ENCODE data around the gene UIMC1. TPM values are rescaled to one million over a fixed set of nuclear protein-coding genes. Genes with fewer than 3 reads are reported as not detected.

The UIMC1 gene
- polyA plus RNA-seq, 4 donors = 17.8 to 25.2 (median 21.8) TPM

DNA sequence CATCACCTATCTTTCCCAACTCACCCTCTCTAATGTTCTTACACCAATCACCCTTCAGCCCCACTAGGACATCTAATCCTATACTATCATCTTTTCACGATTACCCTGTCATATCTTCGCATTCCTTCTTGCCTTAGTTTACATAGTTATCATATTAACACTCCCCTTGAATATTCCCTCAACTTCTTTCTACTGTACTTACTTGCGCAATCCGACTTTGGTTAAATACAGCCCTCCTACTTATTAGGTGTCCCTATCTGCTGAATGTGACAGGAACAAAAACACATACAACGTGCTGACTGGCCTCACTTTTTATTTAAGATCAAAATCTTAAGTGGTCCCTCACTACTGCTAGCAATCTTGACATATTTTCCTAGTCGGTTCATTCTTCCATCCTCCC is 88.0 kb downstream of the UIMC1 start:
- H3K27me3 ChIP-seq (ENCODE audit: control insufficient read depth in 3 of 3, insufficient read depth in 3 of 3, low read length in 3 of 3) = no peaks in the 10 kb centered on the region
- DNase-seq (no peak), FAIRE-seq (no peak)
- H3K4me1 ChIP-seq (ENCODE audit: control insufficient read depth in 3 of 3, insufficient read depth in 2 of 3, low read depth in 1 of 3, low read length in 2 of 3) = no peaks in the 10 kb centered on the region
- WGBS, 3 donors = 95 to 97% (median 96%) methylated on average over 6 of the region's 6 CpGs
- no peaks in the 10 kb centered on the region for H3K9me3 ChIP-seq (ENCODE audit: control insufficient read depth in 2 of 2, insufficient read depth in 1 of 2, low read depth in 1 of 2, low read length in 1 of 2)
- peaks cover 2 to 13% (median 3%) of the 10 kb centered on the region in 3 donors for H3K36me3 ChIP-seq (ENCODE audit: control insufficient read depth in 3 of 3, insufficient read depth in 2 of 3, low read depth in 1 of 3, low read length in 3 of 3)
- no peak overlapping the region for H3K27ac ChIP-seq (ENCODE audit: low read depth in 1 of 3, low read length in 2 of 3)
- H3K4me3 ChIP-seq (ENCODE audit: low read depth in 1 of 3, low read length in 3 of 3) = no peak overlapping the region

DNA sequence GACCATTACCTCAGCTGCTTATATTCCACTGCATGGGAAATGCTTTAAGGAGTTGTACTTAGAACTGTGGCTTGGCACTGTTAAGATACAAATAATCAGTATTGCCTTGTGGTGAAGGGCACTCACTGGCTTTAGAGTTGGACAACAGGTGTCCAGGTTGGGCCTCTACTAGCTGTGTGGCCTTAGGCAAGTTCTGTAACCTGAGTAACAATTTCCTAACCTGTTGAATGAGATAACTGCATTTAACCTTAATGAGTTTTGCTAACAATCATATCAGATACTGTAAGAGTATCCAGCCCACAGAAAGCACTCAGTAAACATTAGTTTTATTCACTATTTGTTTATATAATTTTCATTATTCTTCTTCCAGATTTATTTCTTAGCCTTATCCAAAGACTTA is 90.2 kb downstream of the UIMC1 start:
- FAIRE-seq = no peak
- H3K36me3 ChIP-seq (ENCODE audit: control insufficient read depth in 3 of 3, insufficient read depth in 2 of 3, low read depth in 1 of 3, low read length in 3 of 3) = peaks cover 2 to 12% (median 2%) of the 10 kb centered on the region in 3 donors
- H3K4me3 ChIP-seq (ENCODE audit: low read depth in 1 of 3, low read length in 3 of 3) = no peak overlapping the region
- H3K9me3 ChIP-seq (ENCODE audit: control insufficient read depth in 2 of 2, insufficient read depth in 1 of 2, low read depth in 1 of 2, low read length in 1 of 2) = no peaks in the 10 kb centered on the region
- H3K27me3 ChIP-seq (ENCODE audit: control insufficient read depth in 3 of 3, insufficient read depth in 3 of 3, low read length in 3 of 3) = no peaks in the 10 kb centered on the region
- H3K4me1 ChIP-seq (ENCODE audit: control insufficient read depth in 3 of 3, insufficient read depth in 2 of 3, low read depth in 1 of 3, low read length in 2 of 3) = no peaks in the 10 kb centered on the region
- no peak overlapping the region for H3K27ac ChIP-seq (ENCODE audit: low read depth in 1 of 3, low read length in 2 of 3)
- no peak for DNase-seq

- Histone ChIP-seq H3K4me1 (ENCODE audit: control insufficient read depth in 3 of 3, insufficient read depth in 2 of 3, low read depth in 1 of 3, low read length in 2 of 3) (no peaks in the 10 kb centered on the region), H3K27ac (ENCODE audit: low read depth in 1 of 3, low read length in 2 of 3) (no peak overlapping the region), H3K36me3 (ENCODE audit: control insufficient read depth in 3 of 3, insufficient read depth in 2 of 3, low read depth in 1 of 3, low read length in 3 of 3) (peaks cover 2 to 12% (median 2%) of the 10 kb centered on the region in 3 donors), H3K4me3 (ENCODE audit: low read depth in 1 of 3, low read length in 3 of 3) (no peak overlapping the region), H3K27me3 (ENCODE audit: control insufficient read depth in 3 of 3, insufficient read depth in 3 of 3, low read length in 3 of 3) (no peaks in the 10 kb centered on the region), H3K9me3 (ENCODE audit: control insufficient read depth in 2 of 2, insufficient read depth in 1 of 2, low read depth in 1 of 2, low read length in 1 of 2) (no peaks in the 10 kb centered on the region)
- 72 to 96% (median 94%) methylated on average over 2 of the region's 2 CpGs for WGBS, 3 donors
- DNase-seq (no peak), FAIRE-seq (no peak)
These were observed 90.7 kb downstream of the UIMC1 start for GRCh38 chr5:176915906-176916305.

DNA sequence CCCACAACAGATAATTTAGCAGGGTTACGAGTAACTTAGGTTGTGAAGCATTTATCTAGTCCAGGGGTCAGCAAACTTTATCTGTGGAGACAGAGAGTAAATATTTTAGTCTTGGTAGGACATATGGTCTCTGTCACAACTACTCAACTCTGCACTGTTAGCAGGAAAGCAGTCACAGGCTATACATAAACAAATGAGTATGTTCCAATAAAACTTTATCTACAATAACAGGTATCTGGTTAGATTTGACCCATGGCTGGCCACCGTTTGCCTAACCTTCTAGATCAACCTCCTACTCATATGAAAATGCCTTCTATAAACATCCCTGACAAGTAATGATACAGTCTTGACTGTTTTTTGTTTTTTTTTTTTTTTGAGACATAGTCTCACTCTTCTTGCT is 94.5 kb downstream of the UIMC1 start:
- FAIRE-seq (no peak), DNase-seq (no peak)
- Histone ChIP-seq H3K4me1 (ENCODE audit: control insufficient read depth in 3 of 3, insufficient read depth in 2 of 3, low read depth in 1 of 3, low read length in 2 of 3) (no peaks in the 10 kb centered on the region), H3K9me3 (ENCODE audit: control insufficient read depth in 2 of 2, insufficient read depth in 1 of 2, low read depth in 1 of 2, low read length in 1 of 2) (no peaks in the 10 kb centered on the region), H3K36me3 (ENCODE audit: control insufficient read depth in 3 of 3, insufficient read depth in 2 of 3, low read depth in 1 of 3, low read length in 3 of 3) (peaks cover under 1 to 13% (median 6%) of the 10 kb centered on the region in 3 donors), H3K27me3 (ENCODE audit: control insufficient read depth in 3 of 3, insufficient read depth in 3 of 3, low read length in 3 of 3) (no peaks in the 10 kb centered on the region), H3K27ac (ENCODE audit: low read depth in 1 of 3, low read length in 2 of 3) (no peak overlapping the region), H3K4me3 (ENCODE audit: low read depth in 1 of 3, low read length in 3 of 3) (no peak overlapping the region)
- 68 to 78% (median 71%) methylated on average over 2 of the region's 2 CpGs for WGBS, 3 donors

GRCh38 chr5:176908675-176909368 is 97.8 kb downstream of the UIMC1 start:
- H3K4me3 ChIP-seq (ENCODE audit: low read depth in 1 of 3, low read length in 3 of 3) = no peak overlapping the region
- H3K27me3 ChIP-seq (ENCODE audit: control insufficient read depth in 3 of 3, insufficient read depth in 3 of 3, low read length in 3 of 3) = no peaks in the 10 kb centered on the region
- H3K4me1 ChIP-seq (ENCODE audit: control insufficient read depth in 3 of 3, insufficient read depth in 2 of 3, low read depth in 1 of 3, low read length in 2 of 3) = no peaks in the 10 kb centered on the region
- no peak for DNase-seq
- no peak overlapping the region for H3K27ac ChIP-seq (ENCODE audit: low read depth in 1 of 3, low read length in 2 of 3)
- WGBS, 3 donors = 92 to 95% (median 93%) methylated on average over 5 of the region's 5 CpGs
- no peak for FAIRE-seq
- no peaks in the 10 kb centered on the region for H3K9me3 ChIP-seq (ENCODE audit: control insufficient read depth in 2 of 2, insufficient read depth in 1 of 2, low read depth in 1 of 2, low read length in 1 of 2)
- H3K36me3 ChIP-seq (ENCODE audit: control insufficient read depth in 3 of 3, insufficient read depth in 2 of 3, low read depth in 1 of 3, low read length in 3 of 3) = peaks cover 21 to 30% (median 22%) of the 10 kb centered on the region in 3 donors

GRCh38 chr5:176906796-176907195 is 99.8 kb downstream of the UIMC1 start:
- FAIRE-seq = no peak
- Histone ChIP-seq H3K9me3 (ENCODE audit: control insufficient read depth in 2 of 2, insufficient read depth in 1 of 2, low read depth in 1 of 2, low read length in 1 of 2) (no peaks in the 10 kb centered on the region), H3K4me1 (ENCODE audit: control insufficient read depth in 3 of 3, insufficient read depth in 2 of 3, low read depth in 1 of 3, low read length in 2 of 3) (no peaks in the 10 kb centered on the region), H3K36me3 (ENCODE audit: control insufficient read depth in 3 of 3, insufficient read depth in 2 of 3, low read depth in 1 of 3, low read length in 3 of 3) (peaks cover 24 to 34% (median 27%) of the 10 kb centered on the region in 3 donors), H3K4me3 (ENCODE audit: low read depth in 1 of 3, low read length in 3 of 3) (no peak overlapping the region), H3K27ac (ENCODE audit: low read depth in 1 of 3, low read length in 2 of 3) (no peak overlapping the region), H3K27me3 (ENCODE audit: control insufficient read depth in 3 of 3, insufficient read depth in 3 of 3, low read length in 3 of 3) (no peaks in the 10 kb centered on the region)
- WGBS, 3 donors = 86 to 92% (median 90%) methylated on average over 3 of the region's 3 CpGs
- no peak for DNase-seq

- no peaks in the 10 kb centered on the region for H3K27me3 ChIP-seq (ENCODE audit: control insufficient read depth in 3 of 3, insufficient read depth in 3 of 3, low read length in 3 of 3)
- 89 to 100% (median 98%) methylated on average over 1 of the region's 1 CpG for WGBS, 3 donors
- H3K4me3 ChIP-seq (ENCODE audit: low read depth in 1 of 3, low read length in 3 of 3) = no peak overlapping the region
- DNase-seq (no peak), FAIRE-seq (no peak)
- no peaks in the 10 kb centered on the region for H3K4me1 ChIP-seq (ENCODE audit: control insufficient read depth in 3 of 3, insufficient read depth in 2 of 3, low read depth in 1 of 3, low read length in 2 of 3)
- no peaks in the 10 kb centered on the region for H3K9me3 ChIP-seq (ENCODE audit: control insufficient read depth in 2 of 2, insufficient read depth in 1 of 2, low read depth in 1 of 2, low read length in 1 of 2)
- H3K36me3 ChIP-seq (ENCODE audit: control insufficient read depth in 3 of 3, insufficient read depth in 2 of 3, low read depth in 1 of 3, low read length in 3 of 3) = peaks cover 26 to 34% (median 27%) of the 10 kb centered on the region in 3 donors
- no peak overlapping the region for H3K27ac ChIP-seq (ENCODE audit: low read depth in 1 of 3, low read length in 2 of 3)
These were observed 100.5 kb downstream of the UIMC1 start for GRCh38 chr5:176906126-176906525.

DNA sequence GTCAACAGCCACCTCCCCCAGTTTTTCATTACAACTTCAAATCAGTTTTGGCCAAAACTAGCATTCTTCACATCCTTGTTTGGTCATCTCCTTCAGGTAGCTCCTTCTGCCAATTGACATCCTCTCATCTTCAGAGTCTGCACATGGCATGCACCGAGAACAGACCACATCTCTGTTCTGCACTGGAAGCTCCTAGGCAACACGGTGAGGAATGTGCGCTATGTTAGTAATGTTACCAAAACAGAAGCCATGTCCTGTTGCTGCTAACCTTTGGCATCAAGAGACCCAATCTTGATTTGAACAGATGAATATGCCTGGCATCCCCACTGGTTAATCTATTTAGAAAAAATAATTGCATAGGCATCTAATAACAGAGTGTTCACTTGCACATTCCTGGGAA is 102.3 kb downstream of the UIMC1 start:
- Histone ChIP-seq H3K9me3 (ENCODE audit: control insufficient read depth in 2 of 2, insufficient read depth in 1 of 2, low read depth in 1 of 2, low read length in 1 of 2) (no peaks in the 10 kb centered on the region), H3K36me3 (ENCODE audit: control insufficient read depth in 3 of 3, insufficient read depth in 2 of 3, low read depth in 1 of 3, low read length in 3 of 3) (peaks cover 27 to 34% (median 29%) of the 10 kb centered on the region in 3 donors), H3K4me1 (ENCODE audit: control insufficient read depth in 3 of 3, insufficient read depth in 2 of 3, low read depth in 1 of 3, low read length in 2 of 3) (no peaks in the 10 kb centered on the region), H3K27me3 (ENCODE audit: control insufficient read depth in 3 of 3, insufficient read depth in 3 of 3, low read length in 3 of 3) (no peaks in the 10 kb centered on the region), H3K27ac (ENCODE audit: low read depth in 1 of 3, low read length in 2 of 3) (no peak overlapping the region), H3K4me3 (ENCODE audit: low read depth in 1 of 3, low read length in 3 of 3) (no peak overlapping the region)
- no peak for DNase-seq
- 93 to 96% (median 96%) methylated on average over 3 of the region's 3 CpGs for WGBS, 3 donors
- no peak for FAIRE-seq

All from small intestine (tissue), 7 donors.